CD4-positive, alpha-beta T cell treated with Interleukin-4 for 1 hour (primary cell): ENCODE measurements around the gene RAPH1.

Source experiments
- DNase-seq, 2 donors: peaks; one replicate each; pipeline ENCODE4 v3.0.0-alpha.2; 2020 to 2022

RAPH1 gene

GRCh38 chr2:203484266-203485112 lies 50.6 kb downstream of the RAPH1 start:
- peak; percentile 66 to 72 for DNase-seq

DNA sequence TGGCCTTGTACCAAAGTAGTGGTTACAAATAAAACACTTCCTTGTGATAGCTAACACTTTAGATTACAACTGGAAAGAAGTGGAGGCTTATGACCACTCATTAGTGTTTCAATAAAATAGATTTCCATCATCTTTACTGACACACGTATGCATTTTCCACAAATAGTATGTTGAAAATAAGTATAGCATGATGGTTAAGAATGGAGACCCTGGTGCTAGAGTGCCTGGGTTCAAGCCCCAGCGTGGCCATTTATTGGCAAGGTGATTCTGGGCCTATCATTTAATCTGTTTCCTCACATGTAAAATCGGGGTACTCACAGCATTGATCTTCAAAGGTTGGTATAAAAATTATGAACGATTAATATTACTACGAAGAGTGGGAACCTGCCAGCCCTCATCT lies 54.5 kb downstream of the RAPH1 start:
- no peak for DNase-seq

GRCh38 chr2:203476881-203477280 lies 58.2 kb downstream of the RAPH1 start:
- no peak for DNase-seq

DNA sequence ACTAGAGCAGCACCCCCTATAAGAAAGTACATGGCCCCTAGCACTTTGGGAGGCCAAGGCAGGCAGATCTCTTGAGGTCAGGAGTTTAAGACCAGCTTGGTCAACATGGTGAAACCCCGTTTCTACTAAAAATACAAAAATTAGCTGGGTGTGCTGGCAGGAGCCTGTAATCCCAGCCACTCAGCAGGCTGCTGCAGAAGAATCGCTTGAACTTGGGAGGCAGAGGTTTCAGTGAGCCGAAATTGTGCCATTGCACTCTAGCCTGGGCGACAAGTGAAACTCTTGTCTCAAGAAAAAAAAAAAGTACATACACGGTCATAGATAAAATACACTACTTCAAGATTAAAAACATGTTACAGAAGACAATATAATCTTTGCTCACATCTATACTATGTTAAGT lies 63.8 kb downstream of the RAPH1 start:
- no peak for DNase-seq

DNA sequence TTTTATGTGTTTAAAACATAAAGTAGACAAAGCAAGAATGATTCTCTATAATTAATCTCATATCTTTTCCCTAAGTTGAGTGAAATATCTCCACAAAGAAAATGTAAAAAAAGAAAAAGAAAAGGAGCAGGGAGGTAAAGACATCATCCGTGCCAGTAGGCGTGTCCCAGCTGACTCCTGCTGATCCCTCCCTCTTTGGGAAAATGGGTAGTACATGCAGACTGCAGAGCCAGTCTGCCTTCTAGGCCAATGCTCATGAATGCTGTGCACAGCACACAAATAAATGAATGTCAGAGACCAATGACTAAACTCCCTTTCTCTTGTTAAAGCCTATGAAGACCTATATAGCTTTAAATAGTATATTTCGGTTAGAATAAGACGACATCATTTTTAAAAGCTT lies 64.7 kb downstream of the RAPH1 start:
- DNase-seq = no peak

DNA sequence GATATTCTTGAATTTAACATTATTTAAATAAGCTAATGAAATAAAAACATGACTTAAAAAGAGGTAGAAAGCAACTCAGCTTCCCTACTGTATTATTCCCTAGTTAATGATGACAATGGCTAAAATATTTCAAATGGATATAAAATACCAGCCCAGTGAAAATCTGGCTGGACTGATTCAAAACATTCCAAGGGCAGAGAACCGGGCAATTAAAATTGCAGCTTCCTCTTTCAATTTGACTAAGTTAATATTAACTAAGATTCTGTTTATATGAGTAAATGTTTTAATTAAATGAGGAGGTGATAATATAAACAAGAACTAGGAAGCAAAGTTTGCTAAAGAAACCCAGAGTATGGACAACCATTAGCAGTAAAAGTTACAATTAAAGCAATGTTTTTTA lies 65.6 kb downstream of the RAPH1 start:
- DNase-seq = no peak

DNA sequence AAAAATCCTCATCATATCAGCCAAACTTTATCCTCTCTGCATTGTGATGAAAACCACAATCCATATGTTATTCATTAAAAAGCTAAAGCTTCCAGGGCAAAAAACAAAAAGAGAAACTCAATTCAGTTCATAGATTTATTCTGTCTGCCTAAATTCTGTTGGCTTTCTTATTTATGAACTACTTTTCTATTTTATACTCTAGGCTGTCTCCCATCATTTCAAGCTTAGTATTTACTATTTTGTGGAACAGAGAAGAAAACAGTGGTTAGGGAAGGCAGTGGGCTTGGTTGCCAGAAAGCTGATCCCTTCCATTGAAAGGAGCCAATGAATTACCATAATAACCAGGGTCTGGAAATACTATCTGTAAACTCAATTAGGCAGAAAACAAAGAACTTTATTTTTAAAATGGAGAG lies 71.8 kb downstream of the RAPH1 start:
- DNase-seq = no peak

DNA sequence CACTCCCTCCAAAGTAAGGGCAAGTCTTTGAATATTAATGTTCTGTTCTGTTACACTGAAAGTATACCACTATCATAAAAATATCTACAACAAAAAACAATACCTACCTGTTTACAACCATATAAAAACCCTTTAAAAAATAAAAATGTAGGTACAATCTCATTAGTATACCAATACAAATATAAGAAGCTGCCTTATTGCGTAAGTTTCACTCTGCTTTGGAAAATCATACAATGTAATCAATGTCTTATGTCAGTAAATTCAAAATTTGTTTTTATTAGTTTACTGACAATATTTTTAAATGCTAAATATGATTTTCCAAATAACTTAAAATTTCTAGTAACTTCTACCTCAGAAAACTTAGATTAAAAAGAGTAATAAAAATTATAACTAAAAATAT lies 72.8 kb downstream of the RAPH1 start:
- DNase-seq = no peak

GRCh38 chr2:203461746-203462145 lies 73.4 kb downstream of the RAPH1 start:
- no peak for DNase-seq

GRCh38 chr2:203455209-203455608 lies 79.9 kb downstream of the RAPH1 start:
- no peak for DNase-seq

DNA sequence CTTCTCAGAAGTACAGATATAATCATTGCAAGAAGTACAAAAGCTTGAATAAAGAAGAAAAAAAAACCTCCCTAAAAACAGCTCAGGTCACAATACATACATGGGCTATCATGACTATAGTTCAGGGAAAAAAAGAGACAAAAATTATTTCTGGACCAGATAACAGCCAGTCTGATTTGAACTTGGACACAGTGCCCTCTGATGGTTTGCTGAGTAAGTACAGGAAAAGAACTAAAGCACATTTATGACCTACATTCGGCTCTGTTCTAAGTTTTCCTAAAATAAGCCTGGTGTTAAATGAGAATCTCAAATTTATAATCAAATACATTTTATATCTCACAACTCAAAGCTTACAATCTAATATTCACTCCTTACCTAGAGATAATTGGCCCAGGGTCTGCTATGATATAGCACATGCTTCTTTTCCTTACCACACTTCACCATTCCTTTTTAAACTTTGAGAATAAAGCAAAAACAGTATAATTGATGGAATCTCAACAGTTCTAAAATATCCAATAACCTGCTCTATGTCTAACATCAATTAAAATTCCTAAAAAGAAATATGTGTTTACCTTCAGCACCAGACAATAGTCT lies 81.1 kb downstream of the RAPH1 start:
- DNase-seq = peak; percentile 26 to 59

- no peak for DNase-seq
Measured at GRCh38 chr2:203451689-203452088, 83.4 kb downstream of the RAPH1 start.

DNA sequence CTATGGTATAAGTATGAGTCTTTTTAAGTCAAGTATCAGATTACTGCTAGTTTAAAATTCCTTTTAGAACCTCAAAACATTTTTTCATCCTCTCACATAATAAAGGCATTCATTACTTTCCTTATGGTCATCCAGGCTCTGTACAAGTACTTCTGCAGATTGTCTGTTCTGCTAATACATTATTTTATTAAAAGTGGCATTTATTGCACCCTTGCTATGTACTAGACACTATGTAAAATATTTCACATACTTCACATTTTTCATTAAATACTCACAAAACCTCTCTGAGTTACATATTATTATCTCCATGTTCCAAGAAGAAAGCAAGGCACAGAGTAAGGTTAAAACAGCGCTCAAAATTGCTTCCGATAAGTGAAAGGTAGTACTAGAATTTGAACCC lies 84.1 kb downstream of the RAPH1 start:
- no peak for DNase-seq

- no peak for DNase-seq
Measured at GRCh38 chr2:203450561-203450960, 84.5 kb downstream of the RAPH1 start.

GRCh38 chr2:203446780-203447179 lies 88.3 kb downstream of the RAPH1 start:
- DNase-seq = no peak

GRCh38 chr2:203446071-203446481 lies 89.0 kb downstream of the RAPH1 start:
- DNase-seq = no peak

- DNase-seq = no peak
Measured at GRCh38 chr2:203444738-203445137, 90.4 kb downstream of the RAPH1 start.

DNA sequence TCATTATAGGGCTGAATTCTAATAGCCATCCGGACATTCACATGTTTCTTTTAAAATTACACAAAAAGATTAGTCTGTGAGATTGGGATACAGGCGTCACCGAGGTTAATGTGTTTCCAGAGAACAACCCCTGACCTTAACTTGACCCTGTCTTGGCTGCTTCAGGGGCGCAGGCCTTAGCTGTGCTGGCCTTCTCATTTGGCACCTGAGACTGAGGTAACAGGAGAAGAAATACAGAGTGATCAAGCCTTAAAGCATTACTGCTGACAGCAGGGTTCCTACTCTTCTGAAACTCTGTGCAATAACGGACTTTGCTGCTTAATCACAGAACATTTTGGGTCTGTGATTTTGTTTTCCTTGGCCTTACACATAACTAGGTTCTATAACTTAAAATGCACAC lies 92.6 kb downstream of the RAPH1 start:
- no peak for DNase-seq

DNA sequence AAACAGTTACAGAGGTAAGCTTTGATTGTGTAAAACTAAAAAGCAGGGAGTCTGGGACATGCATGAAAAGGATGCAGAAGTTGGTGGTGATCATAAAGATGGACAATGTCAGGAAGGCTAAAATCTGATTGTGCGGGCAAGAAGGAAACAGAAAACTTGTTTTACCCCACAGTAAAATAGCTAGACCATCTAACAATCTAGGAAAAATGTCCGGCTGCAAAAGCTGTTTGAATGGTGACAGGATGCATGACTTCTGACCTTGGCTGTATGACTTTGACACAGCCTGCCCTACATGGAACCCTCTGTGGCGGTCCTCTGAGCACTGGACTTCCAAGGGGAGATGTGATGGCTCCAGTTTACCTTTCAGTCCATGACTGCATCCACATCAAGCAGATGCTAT lies 93.6 kb downstream of the RAPH1 start:
- DNase-seq = no peak

DNA sequence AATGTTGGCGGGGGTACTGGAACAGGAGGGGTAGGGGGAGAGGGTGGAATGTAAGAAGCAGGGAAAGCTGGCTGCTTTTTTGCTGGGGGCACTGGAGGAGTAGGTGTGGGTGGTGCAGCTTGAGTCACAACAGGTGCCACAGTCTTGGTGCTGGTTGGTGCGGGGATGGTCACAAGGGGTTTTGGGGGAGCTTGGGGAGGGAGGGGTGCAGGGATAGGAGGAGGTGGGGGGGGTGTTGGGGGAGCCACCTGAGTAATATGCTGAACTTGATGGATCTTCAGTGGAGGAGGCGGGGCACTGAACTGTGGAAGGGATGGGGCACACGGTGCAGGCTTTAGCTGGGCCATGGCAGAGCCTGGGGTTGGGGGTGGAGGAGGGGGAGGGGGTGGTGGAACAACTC lies 94.4 kb downstream of the RAPH1 start:
- DNase-seq = no peak

DNA sequence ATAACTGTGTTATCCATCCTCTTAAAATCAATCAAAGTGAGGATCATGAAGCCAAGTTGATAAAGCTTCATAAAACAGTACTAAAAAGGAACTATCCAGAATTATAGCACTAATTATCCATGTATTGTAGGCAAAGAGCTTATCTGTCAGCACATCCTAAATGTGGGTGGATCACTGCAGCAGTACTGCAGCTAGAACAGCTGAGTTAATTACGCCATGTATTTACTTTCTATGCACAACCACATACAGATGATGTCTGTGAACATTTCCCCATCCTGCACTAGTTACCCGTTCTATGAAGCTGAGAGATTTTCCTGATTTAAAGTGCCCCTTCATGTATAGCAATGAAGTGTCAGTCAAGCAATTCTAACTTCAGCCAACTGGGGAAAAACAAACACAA lies 96.6 kb downstream of the RAPH1 start:
- DNase-seq = no peak

DNA sequence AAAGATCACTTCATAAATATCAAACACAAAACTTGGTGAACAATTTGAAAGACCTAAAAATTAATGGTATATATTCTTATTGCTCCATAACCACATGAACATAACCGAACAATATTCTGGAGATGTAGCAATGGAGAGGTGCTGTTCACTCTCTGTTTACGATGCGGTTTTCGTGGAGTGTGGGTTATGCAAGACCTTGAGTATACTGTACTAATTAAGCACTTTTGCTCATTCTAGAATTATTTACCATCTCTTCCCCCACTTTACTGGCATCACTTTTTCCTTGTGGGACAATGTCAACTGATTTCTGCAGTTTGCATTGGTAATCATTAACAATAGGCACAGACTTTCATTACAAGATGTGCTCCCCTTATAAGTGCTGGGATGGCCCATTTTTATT lies 97.6 kb downstream of the RAPH1 start:
- no peak for DNase-seq

DNA sequence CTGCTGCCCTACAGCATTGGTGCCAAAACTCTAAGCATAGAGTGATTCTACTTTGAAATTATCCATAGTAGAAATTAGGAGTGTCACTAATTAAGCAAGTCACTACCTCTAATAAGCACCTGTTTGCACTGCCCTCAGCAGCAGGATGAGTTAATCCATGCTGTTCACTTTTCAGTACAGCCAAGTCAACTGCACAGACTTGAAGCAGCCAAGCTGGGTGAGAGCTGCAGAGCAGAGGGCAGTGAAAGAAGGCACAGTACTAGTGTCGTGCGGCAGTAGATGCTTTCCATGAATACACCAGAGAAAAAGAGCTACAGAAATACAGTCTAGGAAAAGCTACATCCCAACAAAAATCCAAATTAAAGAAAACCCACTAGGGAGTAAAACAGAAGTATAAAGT lies 98.6 kb downstream of the RAPH1 start:
- DNase-seq = no peak

- DNase-seq = no peak
Measured at GRCh38 chr2:203432811-203433210, 102.3 kb downstream of the RAPH1 start.
